Mesenchymal stem cell (in vitro differentiated cells and primary cell): ENCODE results near the gene LRFN2. TPM values are rescaled to one million over a fixed set of nuclear protein-coding genes. Genes with fewer than 3 reads are reported as not detected.

Source experiments
- DNase-seq: peaks from one replicate; pipeline ENCODE4 v3.0.0-alpha.2; 2013
- H2AFZ ChIP-seq: one replicate; pipeline ENCODE4 v1.6.1; 2013; ENCODE audit warnings: low read depth, mild to moderate bottlenecking, control low read depth, inconsistent platforms, low read length, moderate library complexity
- H2AK5ac ChIP-seq: 2 replicates; pipeline ENCODE4 v1.6.1; 2013; ENCODE audit warnings: low read length, moderate library complexity, mild to moderate bottlenecking, inconsistent platforms; ENCODE audit not compliant: severe bottlenecking
- H2BK120ac ChIP-seq: one replicate; pipeline ENCODE4 v1.6.1; 2013; ENCODE audit warnings: low read depth, mild to moderate bottlenecking, inconsistent platforms, low read length, moderate library complexity
- H2BK12ac ChIP-seq, 2 experiments: one replicate each; pipeline ENCODE4 v1.6.1; 2013; ENCODE audit warnings: inconsistent platforms in 2 of 2, low read length in 2 of 2, mild to moderate bottlenecking in 2 of 2, moderate library complexity in 2 of 2, control low read depth in 1 of 2
- H2BK15ac ChIP-seq: one replicate; pipeline ENCODE4 v1.6.1; 2013; ENCODE audit warnings: mild to moderate bottlenecking, low read depth, inconsistent platforms; ENCODE audit not compliant: poor library complexity, severe bottlenecking
- H2BK5ac ChIP-seq: 2 replicates; pipeline ENCODE4 v1.6.1; 2013; ENCODE audit warnings: low read depth, mild to moderate bottlenecking, low read length, control low read depth, inconsistent platforms; ENCODE audit not compliant: poor library complexity, severe bottlenecking
- H3K14ac ChIP-seq, 2 experiments: one replicate each; pipeline ENCODE4 v1.6.1; 2013; ENCODE audit warnings: inconsistent platforms in 2 of 2, low read length in 2 of 2, control low read depth in 1 of 2, mild to moderate bottlenecking in 1 of 2, moderate library complexity in 1 of 2
- H3K18ac ChIP-seq, 2 experiments: one replicate each; pipeline ENCODE4 v1.6.1; 2013; ENCODE audit warnings: inconsistent platforms in 2 of 2, low read length in 2 of 2, control low read depth in 1 of 2, low read depth in 1 of 2, mild to moderate bottlenecking in 1 of 2
- H3K23ac ChIP-seq, 2 experiments: one replicate each; pipeline ENCODE4 v1.6.1; 2013; ENCODE audit warnings: inconsistent platforms in 2 of 2, low read length in 2 of 2, mild to moderate bottlenecking in 2 of 2, moderate library complexity in 2 of 2, control low read depth in 1 of 2
- H3K27ac ChIP-seq: 2 replicates; pipeline ENCODE4 v1.5.1; 2013; ENCODE audit warnings: mild to moderate bottlenecking, moderate library complexity, low read length, control low read depth, inconsistent platforms; ENCODE audit not compliant: poor library complexity, severe bottlenecking
- H3K27me3 ChIP-seq, 2 experiments: 2 replicates each; pipeline versions ENCODE4 v1.6.1 to v1.7.0; 2013; ENCODE audit warnings: low read length in 2 of 2, mild to moderate bottlenecking in 2 of 2, moderate library complexity in 2 of 2, control low read depth in 1 of 2, inconsistent platforms in 1 of 2; ENCODE audit not compliant: control insufficient read depth in 1 of 2, insufficient read depth in 1 of 2
- H3K36me3 ChIP-seq, 2 experiments: 2 replicates each; pipeline versions ENCODE4 v1.6.1 to v1.7.0; 2013; ENCODE audit warnings: low read length in 2 of 2, control low read depth in 1 of 2, inconsistent platforms in 1 of 2, low read depth in 1 of 2, mild to moderate bottlenecking in 1 of 2; ENCODE audit not compliant: insufficient read depth in 2 of 2, control insufficient read depth in 1 of 2
- H3K4ac ChIP-seq, 2 experiments: one replicate each; pipeline ENCODE4 v1.6.1; 2013; ENCODE audit warnings: inconsistent platforms in 2 of 2, low read length in 2 of 2, mild to moderate bottlenecking in 2 of 2, moderate library complexity in 2 of 2, control low read depth in 1 of 2, low read depth in 1 of 2
- H3K4me1 ChIP-seq: 2 replicates; pipeline ENCODE4 v1.6.1; 2013; ENCODE audit warnings: low read depth, low read length, control low read depth; ENCODE audit not compliant: control insufficient read depth, insufficient read depth
- H3K4me2 ChIP-seq: 2 replicates; pipeline ENCODE4 v1.6.1; 2013; ENCODE audit warnings: low read length, mild to moderate bottlenecking, inconsistent platforms; ENCODE audit not compliant: poor library complexity, severe bottlenecking
- H3K4me3 ChIP-seq, 2 experiments: 2 replicates each; pipeline versions ENCODE4 v1.5.1 to v1.7.0; 2013; ENCODE audit warnings: low read length in 2 of 2, mild to moderate bottlenecking in 2 of 2, control low read depth in 1 of 2, low read depth in 1 of 2; ENCODE audit not compliant: insufficient read depth in 1 of 2
- H3K79me1 ChIP-seq: replicated peaks from 2 replicates; pipeline ENCODE4 v1.6.1; 2013; ENCODE audit warnings: mild to moderate bottlenecking, control low read depth, low read length, inconsistent platforms; ENCODE audit not compliant: poor library complexity, severe bottlenecking
- H3K9ac ChIP-seq: 2 replicates; pipeline ENCODE4 v1.7.0; 2013; ENCODE audit warnings: mild to moderate bottlenecking, low read length, moderate library complexity
- H3K9me3 ChIP-seq: 2 replicates; pipeline ENCODE4 v1.7.0; 2013; ENCODE audit warnings: mild to moderate bottlenecking, low read length; ENCODE audit not compliant: control insufficient read depth
- H4K8ac ChIP-seq: one replicate; pipeline ENCODE4 v1.6.1; 2013; ENCODE audit warnings: inconsistent platforms, mild to moderate bottlenecking, low read length, moderate library complexity
- H4K91ac ChIP-seq: one replicate; pipeline ENCODE4 v1.6.1; 2013; ENCODE audit warnings: mild to moderate bottlenecking, low read length, inconsistent platforms
- WGBS: methylation state at CpG from one replicate; pipeline ENCODE4 v1.1.7; 2013; ENCODE audit warnings: mixed read lengths; 5-methylcytosine and 5-hydroxymethylcytosine counted together
- small RNA-seq: library from polyadenylated mRNA; stranded (forward); fragments of <200 nt; extraction: miRNeasy Mini kit (QIAGEN cat#:217004); gene quantifications from one replicate; pipeline ENCODE3, GENCODE V24; 2013; ENCODE audit warnings: low read depth

Gene LRFN2

DNA sequence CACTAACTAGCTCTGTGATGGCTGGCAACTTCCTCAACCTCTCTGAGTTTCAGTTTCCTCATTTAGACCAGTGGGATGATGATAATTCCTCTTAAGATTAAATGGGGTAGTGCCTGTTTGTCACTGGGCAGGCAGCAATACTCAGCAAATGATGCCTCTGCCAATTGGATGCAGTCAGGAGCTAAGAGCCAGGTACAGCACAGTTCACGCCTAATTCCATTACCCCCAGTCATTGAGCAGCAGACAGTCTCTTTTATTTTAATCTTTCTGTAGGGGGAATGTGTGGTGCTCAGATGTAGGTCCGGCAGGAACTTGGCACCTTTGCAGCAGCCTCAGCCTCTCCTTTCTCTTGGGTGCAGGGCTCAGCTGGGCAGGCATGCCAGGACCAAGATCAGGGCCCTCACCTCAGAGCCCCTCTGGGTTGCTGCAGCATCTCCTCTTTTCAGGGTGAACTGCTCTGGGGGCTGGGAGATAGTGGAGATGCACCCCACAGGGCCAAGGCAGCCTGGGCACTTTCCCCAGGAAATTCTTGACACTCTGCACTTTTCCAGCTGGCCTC is 243.8 kb downstream of the LRFN2 start:
- 86% methylated on average over 1 of the region's 2 CpGs for WGBS
- no peak overlapping the region for H2AFZ ChIP-seq

DNA sequence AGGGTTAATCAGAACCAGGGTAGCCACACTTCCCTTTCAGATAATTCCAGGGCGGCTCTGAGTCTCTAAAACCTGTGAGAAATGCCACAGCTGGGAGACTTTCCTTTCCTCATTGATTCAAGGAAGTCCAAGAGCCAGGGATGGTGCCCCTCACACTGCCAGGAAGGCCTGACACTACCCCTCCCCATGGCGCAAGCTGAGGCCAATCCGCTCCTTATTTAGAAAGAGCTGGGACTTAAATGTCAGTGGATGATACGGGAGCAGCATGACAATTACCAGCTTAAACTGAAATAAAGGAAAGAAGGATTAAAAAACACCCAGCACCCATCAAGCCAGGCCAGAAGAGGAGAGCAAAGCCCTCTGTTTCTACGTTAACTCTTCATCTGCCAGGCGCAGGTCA is 244.4 kb downstream of the LRFN2 start:
- Histone ChIP-seq H2AK5ac (no peak overlapping the region), H3K9ac (no peak overlapping the region), H3K27ac (no peak overlapping the region), H3K18ac (no peak overlapping the region), H3K36me3 (no peaks in the 10 kb centered on the region), H3K4me1 (no peaks in the 10 kb centered on the region), H3K9me3 (no peaks in the 10 kb centered on the region), H2AFZ (no peak overlapping the region), H2BK120ac (no peak overlapping the region), H3K4me3 (no peak overlapping the region), H3K4me2 (no peak overlapping the region), H2BK5ac (no peak overlapping the region), H3K27me3 (peaks cover 29 to 75% of the 10 kb centered on the region in 2 experiments), H3K4ac (no peak overlapping the region), H4K91ac (no peak overlapping the region), H2BK12ac (no peak overlapping the region), H3K23ac (no peak overlapping the region), H2BK15ac (no peak overlapping the region), H4K8ac (no peak overlapping the region), H3K79me1 (no peaks in the 10 kb centered on the region), H3K14ac (no peak overlapping the region)
- no peak for DNase-seq
- 82% methylated on average over 6 of the region's 6 CpGs for WGBS

More for the DNA sequence above, 243.8 kb downstream of the LRFN2 start:
- no peak overlapping the region for H3K18ac ChIP-seq
- no peak overlapping the region for H3K9ac ChIP-seq
- no peak overlapping the region for H2BK120ac ChIP-seq
- no peak overlapping the region for H4K8ac ChIP-seq
- no peak overlapping the region for H3K4me2 ChIP-seq
- no peak overlapping the region for H2BK5ac ChIP-seq
- H3K27me3 ChIP-seq, result peaks cover 26 to 71% of the 10 kb centered on the region in 2 experiments
- H3K27ac ChIP-seq, result no peak overlapping the region
- no peak overlapping the region for H3K4me3 ChIP-seq
- H3K23ac ChIP-seq, result no peak overlapping the region
- no peaks in the 10 kb centered on the region for H3K9me3 ChIP-seq
- no peaks in the 10 kb centered on the region for H3K36me3 ChIP-seq
- no peak overlapping the region for H3K14ac ChIP-seq
- H4K91ac ChIP-seq, result no peak overlapping the region
- no peaks in the 10 kb centered on the region for H3K79me1 ChIP-seq
- no peak for DNase-seq
- H3K4ac ChIP-seq, result no peak overlapping the region
- no peak overlapping the region for H2BK15ac ChIP-seq
- H2BK12ac ChIP-seq, result no peak overlapping the region
- H2AK5ac ChIP-seq, result no peak overlapping the region
- no peaks in the 10 kb centered on the region for H3K4me1 ChIP-seq

DNA sequence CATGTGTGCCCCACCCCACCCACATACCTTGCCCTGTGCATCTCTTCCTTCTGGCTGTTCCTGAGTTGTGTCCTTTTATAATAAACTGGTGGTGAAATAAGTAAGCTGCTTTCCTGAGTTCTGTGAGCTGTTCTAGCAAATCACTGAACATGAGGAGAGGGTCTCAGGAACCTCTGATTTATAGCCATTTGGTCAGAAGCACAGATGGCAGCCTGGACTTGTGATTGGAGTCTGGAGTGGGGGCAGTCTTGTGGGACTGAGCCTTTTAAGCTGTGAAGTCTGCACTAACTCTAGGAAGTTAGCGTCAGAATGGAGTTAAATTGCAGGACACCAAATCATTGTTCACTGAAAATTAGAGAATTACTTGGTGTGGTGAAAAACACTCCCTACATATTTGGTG is 245.4 kb downstream of the LRFN2 start:
- Histone ChIP-seq H3K4ac (no peak overlapping the region), H2BK15ac (no peak overlapping the region), H3K9ac (no peak overlapping the region), H2BK120ac (no peak overlapping the region), H3K79me1 (no peaks in the 10 kb centered on the region), H2AK5ac (no peak overlapping the region), H4K8ac (no peak overlapping the region), H3K4me2 (no peak overlapping the region), H2BK5ac (no peak overlapping the region), H3K36me3 (no peaks in the 10 kb centered on the region), H3K23ac (no peak overlapping the region), H2AFZ (no peak overlapping the region), H3K4me1 (no peaks in the 10 kb centered on the region), H3K14ac (no peak overlapping the region), H2BK12ac (no peak overlapping the region), H3K9me3 (no peaks in the 10 kb centered on the region), H4K91ac (no peak overlapping the region), H3K27me3 (peaks cover 29 to 81% of the 10 kb centered on the region in 2 experiments), H3K18ac (no peak overlapping the region), H3K27ac (no peak overlapping the region), H3K4me3 (no peak overlapping the region)
- no peak for DNase-seq
- WGBS, result 21% methylated on average over 1 of the region's 1 CpG

Small RNA genes lying within 50 kb of the gene (small RNA-seq; reads per million reads assigned to genes)
- not detected for gene RNU6-250P
